ENCODE data around the gene LENEP. TPM values are rescaled to one million over a fixed set of nuclear protein-coding genes. Genes with fewer than 3 reads are reported as not detected.

LENEP gene
- total and polyA plus RNA-seq, 9 donors: 0.24 to 0.40 (median 0.35) TPM; not detected in 5

DNA sequence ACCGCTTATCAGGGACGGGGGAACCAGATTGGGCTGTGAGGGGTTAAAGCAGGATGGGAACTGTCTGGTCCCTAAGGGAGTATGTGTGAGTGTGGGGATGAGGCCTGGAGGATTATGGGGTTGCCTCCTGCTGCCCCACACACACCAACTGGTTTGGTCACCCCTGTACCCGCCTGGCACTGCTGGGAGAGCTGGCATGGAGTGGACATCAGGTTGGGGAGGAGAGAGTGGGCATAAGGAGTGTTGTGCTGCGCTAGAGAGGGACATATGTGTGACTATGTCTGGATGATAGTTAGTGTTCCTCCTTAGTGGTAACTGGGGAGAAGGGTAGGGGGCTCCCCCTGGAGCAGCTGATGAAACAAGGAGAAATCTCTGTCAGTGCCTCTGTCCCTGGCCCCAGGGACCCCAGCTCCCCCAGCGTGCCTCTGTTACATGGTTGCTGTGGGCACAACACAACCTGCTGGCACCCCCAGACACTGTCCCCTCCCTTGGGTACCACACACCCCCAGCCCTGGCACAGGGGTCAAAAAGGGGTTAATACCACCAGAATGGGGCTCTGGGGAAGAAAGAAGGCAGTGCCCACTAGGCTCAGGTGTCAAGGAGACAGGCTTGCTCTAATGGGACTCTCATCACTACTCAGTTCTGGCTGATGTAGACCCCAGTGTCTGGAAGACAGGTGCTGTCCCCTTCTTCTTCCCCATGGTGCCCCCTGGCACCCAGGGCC is 11.1 kb downstream of the LENEP start:
- H3K4me1 ChIP-seq (ENCODE audit: control insufficient read depth, insufficient read depth, low read length): peaks cover 82% of the 10 kb centered on the region
- no peaks in the 10 kb centered on the region for H3K36me3 ChIP-seq (ENCODE audit: control insufficient read depth, insufficient read depth, low read length)
- no peaks in the 10 kb centered on the region for H3K9me3 ChIP-seq (replicated peaks; ENCODE audit: control insufficient read depth, low read depth, low read length)
- DNase-seq: no peak
- H3K4me3 ChIP-seq (ENCODE audit: low read length): peak overlapping the region; percentile 70
- H3K27ac ChIP-seq (ENCODE audit: low read length): peak overlapping the region; percentile 95
- H3K27me3 ChIP-seq (ENCODE audit: control insufficient read depth, insufficient read depth, low read length): no peaks in the 10 kb centered on the region
- WGBS (ENCODE audit: insufficient coverage): 36% methylated on average over 2 of the region's 5 CpGs

DNA sequence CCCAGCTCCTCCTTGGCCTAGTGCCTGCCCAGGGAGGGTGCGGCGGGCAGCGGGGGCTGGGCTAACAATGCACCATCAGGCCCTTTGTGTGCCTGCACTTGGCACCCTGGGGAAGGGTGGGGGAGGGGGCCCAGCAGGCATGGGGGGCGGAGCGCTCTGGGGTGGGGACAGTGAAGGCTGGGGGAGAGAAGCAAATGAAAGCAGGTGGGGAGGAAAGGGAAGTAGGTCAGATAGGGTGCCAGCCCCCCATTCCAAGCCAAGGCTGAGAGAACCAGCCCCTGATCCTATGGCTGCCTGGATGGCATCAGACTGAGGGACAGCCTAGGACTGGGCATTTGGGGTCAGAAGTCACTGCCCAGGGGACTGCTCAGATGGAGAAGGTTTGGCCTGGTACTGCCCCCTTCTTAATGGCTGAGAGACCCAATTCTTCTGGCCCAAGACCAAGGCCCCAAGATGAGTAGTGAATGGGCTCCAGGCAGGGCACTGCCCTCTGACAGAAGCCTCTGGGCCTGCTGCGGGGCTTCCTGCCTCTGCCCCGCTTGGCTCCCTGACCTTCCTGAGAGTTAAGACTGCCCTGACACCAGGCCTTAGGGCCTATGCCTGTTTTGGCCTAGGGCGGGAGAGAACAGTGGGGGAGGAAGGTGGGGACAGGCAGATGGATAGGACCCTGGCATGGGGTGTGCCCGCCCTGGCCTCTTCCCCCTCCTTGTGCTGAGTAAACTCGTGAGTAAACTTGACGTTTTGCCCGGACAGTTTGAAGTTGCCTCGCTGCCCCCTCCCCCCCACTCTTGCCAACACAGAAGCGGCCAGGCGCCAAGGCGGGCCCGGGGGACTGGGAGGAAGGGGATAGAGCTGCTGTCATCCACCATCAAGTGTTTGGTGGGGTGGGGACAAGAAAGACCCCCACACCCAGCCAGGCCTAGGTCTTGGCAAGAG is 12.0 kb downstream of the LENEP start:
- H3K36me3 ChIP-seq (ENCODE audit: control insufficient read depth, insufficient read depth, low read length): no peaks in the 10 kb centered on the region
- DNase-seq: no peak

GRCh38 chr1:155006601-155007101 is 13.3 kb downstream of the LENEP start:
- 31% methylated on average over 2 of the region's 2 CpGs for WGBS (ENCODE audit: insufficient coverage)
- Histone ChIP-seq H3K9me3 (replicated peaks; ENCODE audit: control insufficient read depth, low read depth, low read length) (no peaks in the 10 kb centered on the region), H3K4me1 (ENCODE audit: control insufficient read depth, insufficient read depth, low read length) (peaks cover 72% of the 10 kb centered on the region), H3K36me3 (ENCODE audit: control insufficient read depth, insufficient read depth, low read length) (no peaks in the 10 kb centered on the region), H3K27me3 (ENCODE audit: control insufficient read depth, insufficient read depth, low read length) (no peaks in the 10 kb centered on the region), H3K4me3 (ENCODE audit: low read length) (no peak overlapping the region), H3K27ac (ENCODE audit: low read length) (no peak overlapping the region)
- DNase-seq: peak; percentile 78

More for the DNA sequence above, 12.0 kb downstream of the LENEP start:
- Histone ChIP-seq H3K9me3 (replicated peaks; ENCODE audit: control insufficient read depth, low read depth, low read length) (no peaks in the 10 kb centered on the region), H3K27me3 (ENCODE audit: control insufficient read depth, insufficient read depth, low read length) (no peaks in the 10 kb centered on the region), H3K27ac (ENCODE audit: low read length) (peak overlapping the region; percentile 95), H3K4me1 (ENCODE audit: control insufficient read depth, insufficient read depth, low read length) (peaks cover 74% of the 10 kb centered on the region), H3K4me3 (ENCODE audit: low read length) (no peak overlapping the region)
- no CpG with 5 or more reads among the region's 17 CpGs for WGBS (ENCODE audit: insufficient coverage)

- Histone ChIP-seq H3K27me3 (ENCODE audit: control insufficient read depth, insufficient read depth, low read length) (no peaks in the 10 kb centered on the region), H3K4me3 (ENCODE audit: low read length) (no peak overlapping the region), H3K9me3 (replicated peaks; ENCODE audit: control insufficient read depth, low read depth, low read length) (no peaks in the 10 kb centered on the region), H3K36me3 (ENCODE audit: control insufficient read depth, insufficient read depth, low read length) (no peaks in the 10 kb centered on the region), H3K27ac (ENCODE audit: low read length) (no peak overlapping the region), H3K4me1 (ENCODE audit: control insufficient read depth, insufficient read depth, low read length) (peaks cover 77% of the 10 kb centered on the region)
- DNase-seq: no peak
- 73% methylated on average over 4 of the region's 6 CpGs for WGBS (ENCODE audit: insufficient coverage)
Observed at GRCh38 chr1:155007251-155007828, 14.0 kb downstream of the LENEP start.

GRCh38 chr1:155008015-155008941 is 14.9 kb downstream of the LENEP start:
- Histone ChIP-seq H3K9me3 (replicated peaks; ENCODE audit: control insufficient read depth, low read depth, low read length) (no peaks in the 10 kb centered on the region), H3K27ac (ENCODE audit: low read length) (no peak overlapping the region), H3K27me3 (ENCODE audit: control insufficient read depth, insufficient read depth, low read length) (no peaks in the 10 kb centered on the region), H3K36me3 (ENCODE audit: control insufficient read depth, insufficient read depth, low read length) (no peaks in the 10 kb centered on the region), H3K4me1 (ENCODE audit: control insufficient read depth, insufficient read depth, low read length) (peaks cover 76% of the 10 kb centered on the region), H3K4me3 (ENCODE audit: low read length) (peak overlapping the region; percentile 15)
- 60% methylated on average over 7 of the region's 16 CpGs for WGBS (ENCODE audit: insufficient coverage)
- no peak for DNase-seq

- H3K9me3 ChIP-seq (replicated peaks; ENCODE audit: control insufficient read depth, low read depth, low read length): no peaks in the 10 kb centered on the region
- peaks cover 4% of the 10 kb centered on the region for H3K36me3 ChIP-seq (ENCODE audit: control insufficient read depth, insufficient read depth, low read length)
- no peak overlapping the region for H3K4me3 ChIP-seq (ENCODE audit: low read length)
- no peak overlapping the region for H3K27ac ChIP-seq (ENCODE audit: low read length)
- H3K27me3 ChIP-seq (ENCODE audit: control insufficient read depth, insufficient read depth, low read length): no peaks in the 10 kb centered on the region
- 74% methylated on average over 8 of the region's 12 CpGs for WGBS (ENCODE audit: insufficient coverage)
- no peak for DNase-seq
- H3K4me1 ChIP-seq (ENCODE audit: control insufficient read depth, insufficient read depth, low read length): peaks cover 67% of the 10 kb centered on the region
Observed at GRCh38 chr1:155009221-155009711, 15.9 kb downstream of the LENEP start.

GRCh38 chr1:155009742-155010141 is 16.4 kb downstream of the LENEP start:
- WGBS (ENCODE audit: insufficient coverage): 83% methylated on average over 2 of the region's 5 CpGs
- H3K4me3 ChIP-seq (ENCODE audit: low read length): no peak overlapping the region
- H3K4me1 ChIP-seq (ENCODE audit: control insufficient read depth, insufficient read depth, low read length): peaks cover 63% of the 10 kb centered on the region
- DNase-seq: no peak
- peaks cover 4% of the 10 kb centered on the region for H3K36me3 ChIP-seq (ENCODE audit: control insufficient read depth, insufficient read depth, low read length)
- H3K27ac ChIP-seq (ENCODE audit: low read length): no peak overlapping the region
- H3K9me3 ChIP-seq (replicated peaks; ENCODE audit: control insufficient read depth, low read depth, low read length): no peaks in the 10 kb centered on the region
- no peaks in the 10 kb centered on the region for H3K27me3 ChIP-seq (ENCODE audit: control insufficient read depth, insufficient read depth, low read length)

DNA sequence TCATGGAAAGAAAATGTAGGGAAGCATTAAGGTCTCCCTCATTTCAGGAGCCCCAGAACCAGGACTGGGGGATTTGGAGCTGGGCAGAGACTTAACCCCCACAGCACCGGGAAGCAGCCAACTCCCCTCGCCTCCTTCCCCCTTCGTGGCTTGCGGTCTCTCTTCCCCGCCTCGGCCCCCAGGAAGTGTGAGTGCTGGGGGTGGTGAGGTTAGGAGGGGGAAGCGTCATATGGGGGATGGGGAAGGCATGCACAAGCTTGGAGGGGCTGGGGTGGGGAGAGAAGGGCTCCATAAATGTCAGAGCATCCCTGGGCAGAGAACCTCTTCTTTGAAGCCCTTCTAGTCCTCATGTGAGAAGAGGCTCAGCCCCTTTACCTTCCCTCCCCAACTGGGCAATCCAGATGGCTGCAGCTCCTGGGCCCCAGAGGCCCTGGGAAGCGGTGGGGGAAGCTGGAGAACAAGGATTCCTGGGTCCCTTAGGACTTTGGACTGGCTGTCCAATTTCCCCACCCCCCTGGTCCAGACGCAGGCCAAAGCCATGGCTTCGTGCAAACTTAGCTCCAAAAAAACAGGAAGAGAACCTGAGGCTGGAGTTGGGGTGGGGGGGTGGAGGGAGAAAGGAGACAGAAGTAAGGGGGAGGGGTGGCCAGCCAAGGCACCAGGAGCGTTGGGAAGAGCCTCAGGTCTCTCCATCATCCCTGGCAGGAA is 17.0 kb downstream of the LENEP start:
- Histone ChIP-seq H3K4me3 (ENCODE audit: low read length) (no peak overlapping the region), H3K4me1 (ENCODE audit: control insufficient read depth, insufficient read depth, low read length) (peaks cover 58% of the 10 kb centered on the region), H3K27ac (ENCODE audit: low read length) (no peak overlapping the region), H3K27me3 (ENCODE audit: control insufficient read depth, insufficient read depth, low read length) (no peaks in the 10 kb centered on the region), H3K36me3 (ENCODE audit: control insufficient read depth, insufficient read depth, low read length) (peaks cover 4% of the 10 kb centered on the region), H3K9me3 (replicated peaks; ENCODE audit: control insufficient read depth, low read depth, low read length) (no peaks in the 10 kb centered on the region)
- DNase-seq: no peak
- no CpG with 5 or more reads among the region's 11 CpGs for WGBS (ENCODE audit: insufficient coverage)

GRCh38 chr1:155011004-155011416 is 17.6 kb downstream of the LENEP start:
- no peak overlapping the region for H3K4me3 ChIP-seq (ENCODE audit: low read length)
- WGBS (ENCODE audit: insufficient coverage): 69% methylated on average over 3 of the region's 5 CpGs
- H3K9me3 ChIP-seq (replicated peaks; ENCODE audit: control insufficient read depth, low read depth, low read length): no peaks in the 10 kb centered on the region
- peaks cover 52% of the 10 kb centered on the region for H3K4me1 ChIP-seq (ENCODE audit: control insufficient read depth, insufficient read depth, low read length)
- DNase-seq: no peak
- H3K27me3 ChIP-seq (ENCODE audit: control insufficient read depth, insufficient read depth, low read length): no peaks in the 10 kb centered on the region
- H3K27ac ChIP-seq (ENCODE audit: low read length): no peak overlapping the region
- peaks cover 4% of the 10 kb centered on the region for H3K36me3 ChIP-seq (ENCODE audit: control insufficient read depth, insufficient read depth, low read length)

All from muscle of leg (tissue), 11 donors.